T-helper 22 cell (primary cell): ENCODE data around the gene TMC1.
"Not testable (repeated sequence)": the region's sequence is repeated elsewhere in the genome, so short reads cannot be mapped to it uniquely, and the experiment has no call there.

ENCODE experiments used
- DNase-seq: peaks from one replicate; pipeline ENCODE4 v3.0.0-alpha.2; 2020; ENCODE audit warnings: low read depth

Gene TMC1

DNA sequence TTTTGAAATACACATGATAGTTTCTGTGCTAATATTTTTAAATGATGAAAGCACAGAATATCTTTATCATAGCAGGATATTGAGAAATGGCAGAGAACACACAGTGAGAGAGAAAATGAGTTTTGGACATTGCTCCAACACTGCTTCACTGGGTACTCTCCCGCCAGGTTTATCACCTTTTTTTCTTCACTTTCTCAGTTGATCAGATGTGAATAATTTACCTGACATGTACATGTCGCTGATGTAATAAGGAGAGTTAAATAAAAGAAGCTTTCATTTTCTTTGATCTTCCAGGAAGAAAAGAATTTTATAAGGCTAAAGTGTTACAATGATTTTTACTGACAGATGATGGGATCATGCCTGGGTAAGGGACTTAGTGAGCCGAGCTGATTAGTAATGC lies 297.0 kb downstream of the TMC1 start:
- no peak for DNase-seq

DNA sequence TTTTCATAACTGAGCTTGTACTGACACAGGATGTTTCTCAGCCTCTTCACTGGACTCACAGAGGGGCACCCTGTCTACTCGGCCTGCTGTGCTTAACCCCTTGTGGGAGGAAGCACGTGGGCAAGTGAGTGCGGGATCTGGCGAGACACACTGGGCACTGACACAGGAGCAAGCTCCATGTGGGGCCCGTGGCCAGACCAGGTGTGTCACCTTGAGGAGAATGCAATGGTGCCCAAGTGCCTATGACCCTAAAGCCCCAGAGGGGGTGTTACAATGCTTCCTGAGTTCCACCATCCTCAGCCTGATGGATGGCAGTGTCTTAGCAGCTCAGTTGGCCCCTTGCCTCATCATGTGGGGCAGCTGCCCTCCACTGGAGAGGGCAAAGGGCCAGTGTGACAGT lies 302.6 kb downstream of the TMC1 start:
- DNase-seq: no peak

DNA sequence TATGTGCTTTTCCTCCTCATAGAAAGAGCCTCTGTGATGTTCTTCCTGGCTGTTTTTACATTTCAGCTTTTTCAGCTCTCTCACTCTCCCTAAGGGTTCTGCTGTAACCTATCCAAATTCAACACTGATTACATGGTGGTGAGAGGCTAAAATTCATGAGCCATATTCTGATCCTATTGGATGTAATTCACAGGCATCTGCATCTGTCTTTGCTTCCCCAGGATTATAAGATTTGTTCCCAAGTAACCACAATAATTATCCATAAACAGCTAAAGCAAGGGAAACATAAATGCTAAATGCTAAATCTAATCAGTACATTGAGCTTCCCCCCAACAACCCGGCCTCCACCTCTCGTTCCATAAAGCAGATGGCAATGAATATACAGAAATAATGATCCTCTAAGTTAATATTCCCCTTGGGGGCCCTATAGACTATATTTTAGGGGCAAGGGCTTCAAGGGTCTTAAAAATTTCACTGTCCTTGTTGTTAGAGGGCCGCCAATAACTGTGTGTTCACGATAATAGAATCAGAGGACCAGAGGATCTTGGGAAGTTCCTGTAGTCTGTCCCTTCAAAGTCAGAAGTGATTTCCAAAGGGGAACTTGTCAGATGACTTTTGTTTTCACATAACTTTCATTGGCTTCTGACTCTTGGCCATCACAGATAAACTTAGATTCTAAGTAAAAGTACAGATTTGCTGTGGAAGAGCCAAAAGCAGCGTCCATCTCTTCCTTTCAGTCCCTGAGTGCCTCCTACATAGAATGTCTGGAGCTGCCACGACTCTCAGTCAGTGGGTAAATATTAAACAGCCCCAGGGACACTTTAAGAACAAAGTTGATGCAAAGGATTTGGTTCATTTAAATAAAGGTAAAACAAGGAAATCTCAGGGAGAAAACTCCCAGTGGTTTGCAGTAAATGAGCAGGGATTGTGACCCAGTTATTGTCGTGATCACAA lies 305.9 kb downstream of the TMC1 start:
- DNase-seq: no peak

DNA sequence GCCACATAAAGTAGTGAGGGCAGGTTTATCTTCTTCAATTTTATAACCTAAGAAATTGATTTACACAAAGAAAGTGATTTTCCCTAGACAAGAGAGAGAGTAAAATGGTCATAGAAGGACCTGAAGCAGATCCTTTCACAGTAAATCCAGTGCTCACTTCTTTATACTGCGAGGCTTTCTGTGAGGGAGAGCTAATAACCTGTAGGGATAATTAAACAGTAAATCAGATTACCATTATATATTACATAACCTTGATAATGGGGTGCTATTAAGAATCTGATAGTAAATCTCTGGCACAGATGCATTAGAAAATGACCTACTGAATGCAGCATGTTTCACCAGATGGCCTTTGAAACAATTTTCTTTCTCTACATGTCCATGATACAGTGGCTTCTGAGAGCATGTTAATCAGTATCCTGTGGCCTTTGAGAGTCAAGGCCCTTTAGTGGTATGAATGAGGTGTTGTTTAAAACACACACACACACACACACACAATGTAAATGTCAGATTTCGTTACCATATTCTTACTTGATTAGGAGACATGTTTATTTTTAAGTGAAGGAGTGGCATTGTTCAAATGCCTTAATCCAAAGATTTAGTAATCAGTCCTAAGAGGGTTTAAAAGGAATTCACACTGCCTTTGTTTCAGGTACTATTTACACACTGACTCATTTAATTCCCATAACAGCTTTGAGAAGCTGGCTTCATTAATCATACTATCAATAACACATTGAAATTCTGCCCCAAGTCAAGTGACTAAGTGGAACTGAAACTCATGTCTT lies 306.7 kb downstream of the TMC1 start:
- no peak for DNase-seq

DNA sequence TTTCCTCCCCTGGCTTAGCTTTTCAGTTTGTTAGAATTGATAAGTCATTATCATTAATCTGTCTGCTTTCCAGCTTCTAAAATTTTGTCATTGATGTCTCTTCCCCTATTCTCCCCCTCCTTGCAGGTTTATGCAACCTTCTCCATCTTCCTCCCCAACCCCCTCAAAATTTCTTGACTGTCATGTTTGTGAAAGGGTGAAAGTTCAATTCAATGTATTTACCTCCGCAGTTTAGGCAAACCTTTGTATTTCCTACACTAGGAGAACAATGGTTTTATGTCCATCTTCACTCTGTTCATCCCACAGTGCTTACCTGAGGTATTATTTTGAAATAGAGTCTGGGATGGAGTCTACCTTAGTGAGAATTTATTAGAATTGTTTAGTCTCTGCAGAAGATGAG lies 313.6 kb downstream of the TMC1 start:
- DNase-seq: no peak

DNA sequence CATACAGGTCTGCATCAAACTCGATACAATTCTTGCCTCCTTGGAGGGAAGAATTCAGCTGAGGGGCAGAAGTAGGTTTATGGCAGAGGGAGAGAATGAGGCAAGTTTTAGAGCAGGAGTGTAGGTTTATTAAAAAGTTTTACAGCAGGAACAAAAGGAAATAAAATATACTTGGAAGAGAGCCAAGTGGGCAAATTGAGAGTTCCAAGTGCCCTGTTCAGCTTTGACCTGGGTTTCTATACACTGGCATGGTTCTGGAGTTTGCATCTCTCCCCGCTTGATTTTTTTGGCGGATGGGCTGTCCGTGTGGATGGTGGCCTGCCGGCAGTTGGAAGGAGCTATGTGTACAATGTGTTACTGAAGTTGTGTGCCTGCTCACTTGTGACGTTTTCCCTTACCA lies 315.4 kb downstream of the TMC1 start:
- DNase-seq: no peak

DNA sequence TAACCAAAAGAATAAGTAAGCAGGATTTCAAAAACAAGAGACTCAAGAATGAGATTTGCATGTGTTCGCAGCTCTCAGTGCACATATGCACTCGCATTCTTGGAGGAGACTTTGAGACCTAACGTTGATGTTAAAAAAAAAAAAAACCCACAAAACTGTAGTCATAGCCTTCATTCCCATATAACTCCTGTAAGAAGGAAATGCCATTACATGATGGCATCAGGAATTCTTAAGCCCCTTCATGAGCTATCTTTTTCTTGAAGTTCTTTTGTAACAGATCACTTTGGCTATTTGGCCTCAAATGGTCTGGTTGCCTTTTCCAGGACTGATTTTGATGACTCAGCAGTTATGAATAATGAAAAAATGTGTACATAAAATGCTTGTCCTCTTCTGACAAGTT lies 317.7 kb downstream of the TMC1 start:
- DNase-seq: no peak

DNA sequence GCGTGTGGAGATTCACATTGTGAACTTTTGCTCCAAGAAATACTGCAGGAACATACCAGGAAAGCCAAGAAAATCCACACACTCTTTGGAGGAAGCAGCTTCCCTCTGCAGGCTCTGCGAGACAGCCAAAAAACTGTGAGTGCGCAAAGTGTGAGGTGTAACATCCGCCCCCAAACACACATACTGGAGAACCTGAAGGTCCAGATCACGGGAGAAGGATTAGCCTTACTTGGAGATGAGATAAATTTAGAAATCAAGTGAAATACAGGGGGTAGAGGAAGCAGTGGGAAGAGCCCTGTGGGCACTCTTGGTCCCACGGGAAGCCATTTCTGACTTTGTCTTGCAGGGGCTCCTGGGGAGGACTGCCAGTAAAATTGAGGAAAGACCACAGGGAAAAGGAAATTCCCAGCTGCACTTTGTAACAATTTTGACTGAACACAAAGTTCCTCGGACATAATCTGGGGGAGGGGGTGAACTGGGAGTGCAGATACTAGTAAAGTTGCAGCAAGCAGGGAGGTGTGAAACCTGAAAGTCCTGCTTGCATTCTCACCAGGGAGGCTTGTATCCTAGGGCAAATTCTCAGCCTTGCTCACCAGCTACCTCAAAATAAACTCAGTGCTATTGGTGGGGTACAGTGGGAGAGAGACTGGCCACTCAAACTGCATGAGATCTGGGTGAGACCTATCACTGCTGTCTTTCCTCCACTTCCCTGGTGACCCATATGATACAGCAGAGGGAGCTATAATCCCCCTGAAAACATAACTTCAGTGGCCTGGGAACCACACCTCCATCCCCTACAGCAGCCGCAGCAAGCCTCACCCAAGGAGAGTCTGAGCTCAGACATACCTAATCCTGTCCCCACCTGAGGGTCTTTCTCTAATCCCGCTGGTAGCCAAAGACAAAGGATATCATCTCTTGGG lies 322.4 kb downstream of the TMC1 start:
- no peak for DNase-seq

DNA sequence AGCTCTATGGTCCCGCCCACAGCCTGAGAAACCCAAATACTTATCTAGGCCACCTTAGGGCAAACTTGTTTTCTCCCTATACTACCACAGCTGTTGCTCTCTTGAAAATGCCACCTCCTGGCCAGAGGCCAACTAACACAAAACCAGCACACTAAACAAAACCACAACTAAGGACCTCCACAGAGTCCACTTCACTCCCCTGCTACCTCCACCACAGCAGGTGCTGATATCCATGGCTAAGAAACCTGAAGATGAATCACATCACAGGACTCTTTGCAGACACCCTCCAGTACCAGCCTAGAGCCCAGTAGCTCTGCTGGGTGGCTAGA lies 323.0 kb downstream of the TMC1 start:
- DNase-seq: no peak

DNA sequence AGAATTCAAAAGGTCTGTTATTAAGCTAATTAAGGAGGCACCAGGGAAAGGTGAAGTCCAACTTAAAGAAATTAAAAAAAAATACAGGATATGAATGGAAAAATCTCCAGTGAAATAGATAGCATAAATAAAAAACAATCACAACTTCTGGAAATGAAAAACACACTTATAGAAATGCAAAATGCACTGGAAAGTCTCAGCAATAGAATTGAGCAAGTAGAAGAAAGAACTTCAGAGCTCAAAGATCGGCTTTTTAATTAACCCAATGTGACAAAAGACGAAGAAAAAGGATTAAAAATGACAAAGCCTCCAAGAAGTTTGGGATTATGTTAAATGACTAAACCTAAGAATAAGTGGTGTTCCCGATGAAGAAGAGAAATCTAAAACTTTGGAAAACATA lies 323.6 kb downstream of the TMC1 start:
- not testable (repeated sequence) for DNase-seq

DNA sequence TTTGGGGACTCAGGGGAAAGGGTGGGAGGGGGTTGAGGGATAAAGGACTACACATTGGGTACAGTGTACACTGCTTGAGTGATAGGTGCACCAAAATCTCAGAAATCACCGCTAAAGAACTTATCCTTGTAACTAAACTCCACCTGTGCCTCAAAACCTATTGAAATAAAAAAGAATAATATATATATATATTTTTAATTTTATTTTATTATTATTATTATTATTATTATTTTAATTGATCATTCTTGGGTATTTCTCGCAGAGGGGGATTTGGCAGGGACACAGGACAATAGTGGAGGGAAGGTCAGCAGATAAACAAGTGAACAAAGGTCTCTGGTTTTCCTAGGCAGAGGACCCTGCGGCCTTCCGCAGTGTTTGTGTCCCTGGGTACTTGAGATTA lies 328.8 kb downstream of the TMC1 start:
- not testable (repeated sequence) for DNase-seq

DNA sequence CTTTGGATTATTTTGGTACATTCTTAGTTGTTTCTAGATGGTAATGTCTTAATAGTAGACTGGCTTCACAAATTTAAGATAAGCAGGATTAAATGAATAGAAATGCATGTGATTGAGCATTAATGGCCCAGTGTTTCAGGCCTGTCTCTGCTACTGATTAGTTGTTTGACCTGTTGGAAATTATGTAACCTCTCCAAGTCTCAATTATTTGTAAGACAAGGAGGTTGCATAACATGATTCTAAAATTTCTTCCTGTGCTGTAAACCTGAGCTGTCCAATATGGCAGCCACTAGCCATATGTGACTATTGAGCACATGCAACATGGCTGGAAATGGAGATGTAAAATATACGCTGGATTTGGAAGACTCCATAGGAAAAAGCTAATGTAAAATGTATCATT lies 333.9 kb downstream of the TMC1 start:
- no peak for DNase-seq

DNA sequence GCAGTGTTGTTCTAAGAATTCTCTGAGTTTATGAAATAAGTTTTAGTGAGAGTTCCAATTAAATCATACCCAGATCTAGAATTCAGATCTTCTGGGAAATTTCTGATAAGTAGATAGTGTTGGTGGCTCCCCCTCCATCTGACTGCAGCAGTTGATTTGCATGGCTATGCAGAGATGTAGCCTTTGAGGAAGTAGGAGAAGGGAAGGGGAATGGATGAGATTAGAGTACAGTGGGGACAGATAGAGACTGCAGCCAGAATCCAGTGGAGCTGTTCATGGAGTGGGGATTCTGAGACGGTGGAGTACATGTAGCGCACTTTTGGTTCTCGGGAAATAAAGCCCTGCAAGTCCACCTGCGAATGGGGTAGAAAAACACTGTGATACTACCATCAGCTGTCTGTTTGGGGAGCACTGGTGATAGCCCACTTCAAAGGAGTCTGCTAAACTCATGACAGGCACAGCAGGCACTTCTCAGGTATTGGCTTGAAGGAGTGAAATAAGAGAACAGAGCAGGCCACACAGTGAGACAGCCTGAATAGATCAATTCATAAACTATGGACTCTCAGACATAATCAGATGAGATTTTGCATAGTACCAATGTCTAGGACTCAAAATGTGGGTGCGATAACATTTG lies 334.6 kb downstream of the TMC1 start:
- no peak for DNase-seq

DNA sequence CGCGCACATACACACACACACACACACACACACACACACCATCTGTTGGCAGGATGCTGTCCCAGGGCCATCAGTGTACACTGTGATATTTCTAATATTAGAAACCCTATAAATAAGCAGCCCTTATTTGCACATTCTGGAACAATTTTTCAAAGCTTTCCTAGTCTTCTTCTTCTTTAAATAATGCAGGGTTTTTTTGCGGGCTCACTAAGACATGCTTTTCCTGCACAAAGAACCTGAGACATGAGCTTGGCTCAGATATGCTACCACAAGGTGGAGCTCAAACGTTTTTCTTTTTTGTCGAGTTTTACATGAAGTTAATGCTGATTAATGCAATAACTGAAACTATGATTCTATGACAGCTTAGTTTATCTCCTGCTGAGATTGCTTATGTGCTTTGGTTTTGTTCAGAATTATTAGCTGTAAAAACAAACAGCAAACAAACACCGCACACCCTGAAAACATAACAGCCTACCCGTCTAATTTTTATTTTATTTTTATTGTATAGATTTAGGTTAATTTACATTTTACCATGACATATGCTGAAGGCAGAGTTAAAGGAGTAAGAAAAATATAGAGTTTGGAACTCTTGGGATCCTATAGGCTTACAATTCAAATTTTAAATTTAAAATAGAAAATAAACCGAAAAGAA lies 335.7 kb downstream of the TMC1 start:
- no peak for DNase-seq

DNA sequence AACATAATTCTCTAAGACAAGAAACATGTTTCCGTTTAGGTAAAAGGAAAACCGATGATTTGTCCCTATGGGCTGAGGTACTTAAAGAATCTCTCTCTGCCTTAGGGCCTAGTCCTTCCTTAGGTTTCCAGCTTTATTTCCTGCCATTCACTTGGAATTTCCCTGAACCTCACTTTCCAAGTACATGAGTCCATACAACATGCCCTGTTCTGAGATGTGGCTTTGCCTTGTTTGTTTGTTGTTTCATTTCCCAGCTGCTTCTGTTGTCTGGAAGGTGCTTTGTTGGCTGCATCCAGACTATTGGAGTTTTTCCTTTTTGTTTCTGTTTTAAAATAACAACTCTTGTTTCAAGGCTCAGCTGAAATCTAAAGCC lies 336.2 kb downstream of the TMC1 start:
- DNase-seq: no peak

DNA sequence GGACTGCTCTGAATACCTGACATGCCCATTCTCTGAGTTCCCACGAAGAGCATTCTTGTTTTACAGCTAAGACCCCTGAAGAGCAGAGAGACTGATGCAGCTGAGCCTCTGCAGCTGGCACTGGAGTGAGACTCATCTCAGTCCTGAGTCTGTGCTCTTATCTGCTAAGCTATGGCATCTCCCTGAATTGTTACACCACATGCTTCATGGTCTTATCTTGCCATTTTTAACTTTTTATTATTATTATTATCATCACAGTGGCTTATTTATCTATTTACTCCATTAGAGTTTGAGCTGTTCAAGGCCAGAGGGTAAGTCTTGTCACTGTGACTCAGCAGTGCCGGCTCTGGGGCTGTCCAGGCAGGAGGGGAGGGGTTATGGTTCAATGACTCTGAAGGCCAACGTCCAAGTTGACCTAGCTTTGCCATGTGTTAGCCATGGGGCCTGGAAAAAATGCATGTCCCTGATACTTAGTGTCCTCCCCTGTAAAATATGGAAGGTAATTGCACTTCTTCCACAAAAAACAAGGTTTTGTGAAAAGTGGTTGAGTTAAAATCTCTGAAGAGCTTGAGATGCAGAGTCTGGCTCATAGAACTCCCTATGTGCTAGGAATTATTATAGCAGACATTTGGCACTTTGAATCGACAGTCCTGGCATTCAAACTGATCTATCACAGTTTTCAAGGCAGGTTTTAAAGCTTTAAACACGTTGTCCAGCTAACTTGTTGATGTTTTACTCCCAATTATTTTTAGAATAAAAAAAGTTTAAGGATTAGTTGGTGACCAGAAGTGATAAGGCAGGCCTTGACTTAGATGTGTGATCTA lies 336.9 kb downstream of the TMC1 start:
- no peak for DNase-seq

DNA sequence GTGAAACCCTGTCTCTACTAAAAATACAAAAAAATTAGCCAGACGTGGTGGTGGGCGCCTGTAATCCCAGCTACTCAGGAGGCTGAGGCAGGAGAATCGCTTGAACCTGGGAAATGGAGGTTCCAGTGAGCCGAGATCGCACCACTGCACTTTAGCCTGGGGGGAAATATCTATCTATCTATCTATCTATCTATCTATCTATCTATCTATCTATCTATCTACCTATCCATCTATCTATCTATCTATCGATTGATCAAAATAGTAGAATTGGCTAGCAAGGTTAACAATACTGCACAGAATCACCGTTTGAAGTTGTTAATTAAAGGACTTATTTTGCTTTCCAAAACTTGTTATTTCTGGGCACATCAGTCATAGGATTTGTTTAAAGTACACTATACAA lies 341.4 kb downstream of the TMC1 start:
- not testable (repeated sequence) for DNase-seq

DNA sequence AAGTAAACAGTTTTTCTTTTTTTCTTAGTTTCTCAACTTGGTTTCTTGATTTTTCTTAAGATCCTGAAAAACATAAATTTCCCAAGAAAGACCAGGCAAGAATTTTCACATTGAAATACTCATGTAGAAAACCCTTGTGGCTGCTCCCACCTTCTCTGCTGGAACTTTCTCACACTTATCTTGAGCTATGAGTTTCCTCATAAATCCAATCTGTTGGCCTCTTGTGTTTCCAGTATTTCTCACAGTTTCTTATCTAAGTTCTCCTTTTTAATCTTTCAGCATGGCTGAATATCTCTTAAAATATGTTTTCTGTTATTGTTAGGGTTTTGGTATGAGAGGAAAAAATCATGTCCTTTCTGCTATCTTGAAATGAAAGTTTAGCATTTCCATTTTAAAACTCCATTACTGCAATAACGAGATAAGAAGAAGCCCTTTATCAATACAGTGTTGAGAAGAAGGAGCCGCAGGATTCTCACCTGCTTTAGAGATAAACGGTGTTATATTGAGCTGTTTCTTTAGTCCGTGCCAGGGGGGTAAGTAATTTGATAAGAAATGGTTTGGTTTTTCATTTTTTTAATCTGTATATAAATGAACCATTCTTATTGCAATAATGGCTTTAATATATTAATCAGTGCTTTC lies 342.2 kb downstream of the TMC1 start:
- DNase-seq: no peak

DNA sequence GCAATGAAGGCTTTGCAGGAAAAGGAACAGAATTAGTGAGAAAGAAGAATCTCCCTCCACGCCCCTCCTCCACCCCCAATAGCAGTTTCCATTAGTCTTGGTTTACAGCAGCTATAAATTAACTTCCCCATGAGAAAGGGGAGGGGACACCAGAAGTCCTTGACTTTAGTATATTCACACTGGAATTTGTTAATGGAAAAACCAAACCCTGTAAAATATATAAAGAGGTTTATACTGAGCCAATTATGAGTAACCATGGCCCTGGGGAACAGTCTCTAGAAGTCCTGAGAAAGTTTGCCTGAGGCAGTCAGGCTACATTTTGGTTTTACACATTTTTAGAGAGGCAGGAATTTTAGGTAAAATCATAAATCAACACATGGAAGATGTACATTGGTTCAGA lies 342.9 kb downstream of the TMC1 start:
- no peak for DNase-seq

DNA sequence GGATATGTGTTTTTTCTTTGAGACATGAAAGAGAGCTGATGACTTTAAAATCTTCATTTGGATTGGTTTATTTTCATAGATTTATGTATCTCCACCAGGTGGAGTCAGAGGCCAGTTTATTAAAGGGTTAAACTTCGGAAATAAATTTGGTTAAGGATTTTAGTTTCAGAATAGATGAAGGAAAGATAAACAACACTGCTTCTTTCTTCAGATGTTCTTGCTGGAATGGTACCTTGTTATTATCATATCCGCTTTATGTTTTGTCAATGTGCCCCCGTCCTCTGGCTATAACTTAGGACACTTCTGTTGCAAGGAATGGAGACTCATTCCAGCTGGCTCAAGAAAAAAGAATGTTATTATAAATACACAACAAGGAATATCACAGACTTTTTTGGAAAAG lies 350.3 kb downstream of the TMC1 start:
- DNase-seq: no peak
